K562 (cell line): ENCODE measurements around the gene MEIS2.

Experiments
- NCOA4 ChIP-seq: fragments of 450-650 bp; IDR thresholded peaks from 2 replicates; pipeline ENCODE4 v1.6.1; 2018; ENCODE audit warnings: mild to moderate bottlenecking; ENCODE audit not compliant: partially characterized antibody
- SP2 ChIP-seq: IDR thresholded peaks from 2 replicates; pipeline ENCODE4 v1.6.1; 2011; ENCODE audit warnings: mild to moderate bottlenecking, low read depth, low read length, moderate library complexity; ENCODE audit not compliant: poor library complexity, severe bottlenecking; ENCODE audit errors: extremely low read depth

GRCh38 chr15:36893276-36893675, 207.1 kb downstream of the MEIS2 start:
- TF ChIP-seq NCOA4 (no peak), SP2 (no peak)
